ENCODE data around the gene MUC6. TPM values are rescaled to one million over a fixed set of nuclear protein-coding genes. Genes with fewer than 3 reads are reported as not detected.

The MUC6 gene
- total RNA-seq, 1 experiment from 2014 or later: 0.07 TPM

DNA sequence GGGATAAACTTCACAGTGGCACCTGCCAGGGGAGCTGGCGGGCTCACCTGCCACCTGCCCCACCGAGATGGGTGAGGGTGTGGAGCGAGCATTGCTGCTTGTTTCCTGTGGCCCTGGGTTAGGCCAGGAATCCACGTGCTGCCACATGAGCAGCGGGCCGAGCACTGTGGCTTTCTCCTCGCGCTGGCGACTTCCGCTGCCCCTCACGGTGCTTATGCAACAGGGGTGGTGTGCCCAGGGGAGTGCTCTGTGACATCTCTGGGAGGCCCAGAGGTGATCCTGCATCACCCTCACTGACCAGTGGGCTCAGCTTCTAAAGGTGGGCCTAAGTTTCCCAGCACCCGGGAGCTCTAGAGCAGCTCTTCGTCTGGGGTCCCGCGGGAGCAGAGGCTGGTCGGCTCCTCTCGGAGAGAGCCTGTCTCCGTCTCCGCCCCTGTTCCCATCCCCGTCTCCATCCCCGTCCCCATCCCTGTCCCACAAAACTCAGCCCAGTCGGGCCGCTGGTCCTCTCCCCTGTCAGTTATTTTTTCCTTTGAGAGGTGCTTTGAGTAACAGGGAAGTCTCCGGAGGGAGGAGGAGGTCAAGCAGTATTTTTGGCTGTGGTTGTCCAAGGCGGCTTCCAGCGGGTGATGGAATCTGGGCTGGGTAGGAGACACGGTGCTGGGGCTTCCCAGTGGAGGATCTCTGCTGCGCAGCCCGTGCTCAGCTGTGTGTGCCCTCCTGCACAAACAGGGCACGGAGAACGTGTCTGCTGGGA is 68.3 kb downstream of the MUC6 start:
- no peaks in the 10 kb centered on the region for H3K36me3 ChIP-seq (ENCODE audit: low read depth)
- TF ChIP-seq, protein P1, sequence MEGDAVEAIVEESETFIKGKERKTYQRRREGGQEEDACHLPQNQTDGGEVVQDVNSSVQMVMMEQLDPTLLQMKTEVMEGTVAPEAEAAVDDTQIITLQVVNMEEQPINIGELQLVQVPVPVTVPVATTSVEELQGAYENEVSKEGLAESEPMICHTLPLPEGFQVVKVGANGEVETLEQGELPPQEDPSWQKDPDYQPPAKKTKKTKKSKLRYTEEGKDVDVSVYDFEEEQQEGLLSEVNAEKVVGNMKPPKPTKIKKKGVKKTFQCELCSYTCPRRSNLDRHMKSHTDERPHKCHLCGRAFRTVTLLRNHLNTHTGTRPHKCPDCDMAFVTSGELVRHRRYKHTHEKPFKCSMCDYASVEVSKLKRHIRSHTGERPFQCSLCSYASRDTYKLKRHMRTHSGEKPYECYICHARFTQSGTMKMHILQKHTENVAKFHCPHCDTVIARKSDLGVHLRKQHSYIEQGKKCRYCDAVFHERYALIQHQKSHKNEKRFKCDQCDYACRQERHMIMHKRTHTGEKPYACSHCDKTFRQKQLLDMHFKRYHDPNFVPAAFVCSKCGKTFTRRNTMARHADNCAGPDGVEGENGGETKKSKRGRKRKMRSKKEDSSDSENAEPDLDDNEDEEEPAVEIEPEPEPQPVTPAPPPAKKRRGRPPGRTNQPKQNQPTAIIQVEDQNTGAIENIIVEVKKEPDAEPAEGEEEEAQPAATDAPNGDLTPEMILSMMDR (conservative IDR thresholded peaks at IDR 0.05): no peak
- TF ChIP-seq EZH2 (IDR thresholded peaks at IDR 0.05; ENCODE audit: low read depth): no peak
- no peak overlapping the region for H2AFZ ChIP-seq
- H3F3A ChIP-seq (ENCODE audit: insufficient read depth, low read depth): no peaks in the 10 kb centered on the region; the same call in 1 of the 2 replicates
- no peaks in the 10 kb centered on the region for H3K27me3 ChIP-seq (ENCODE audit: insufficient read depth, low read depth)
- no peak for DNase-seq
- H3K4me2 ChIP-seq: no peak overlapping the region
- no peaks in the 10 kb centered on the region for H3K4me1 ChIP-seq (replicated peaks; ENCODE audit: insufficient read depth)
- intact Hi-C loops (cut with micrococcal nuclease; ENCODE audit: unreplicated experiment): no loop called here
- no peaks in the 10 kb centered on the region; the same call in 1 of the 2 replicates for H3K79me2 ChIP-seq (ENCODE audit: low read depth)
- no peak overlapping the region for H3K4me3 ChIP-seq
- no peaks in the 10 kb centered on the region for H4K20me1 ChIP-seq (ENCODE audit: insufficient read depth)
- no TSS peak for BruUV-seq (replicated peaks)
- H3K9me3 ChIP-seq (ENCODE audit: insufficient read depth, low read depth): no peaks in the 10 kb centered on the region
- POLR2A ChIA-PET (ENCODE audit: unreplicated experiment): no interaction called here
- CTCF ChIA-PET: no interaction called here
- H3K27ac ChIP-seq: no peak overlapping the region
- no peaks in the 10 kb centered on the region for H3K9me2 ChIP-seq (ENCODE audit: insufficient read depth)

DNA sequence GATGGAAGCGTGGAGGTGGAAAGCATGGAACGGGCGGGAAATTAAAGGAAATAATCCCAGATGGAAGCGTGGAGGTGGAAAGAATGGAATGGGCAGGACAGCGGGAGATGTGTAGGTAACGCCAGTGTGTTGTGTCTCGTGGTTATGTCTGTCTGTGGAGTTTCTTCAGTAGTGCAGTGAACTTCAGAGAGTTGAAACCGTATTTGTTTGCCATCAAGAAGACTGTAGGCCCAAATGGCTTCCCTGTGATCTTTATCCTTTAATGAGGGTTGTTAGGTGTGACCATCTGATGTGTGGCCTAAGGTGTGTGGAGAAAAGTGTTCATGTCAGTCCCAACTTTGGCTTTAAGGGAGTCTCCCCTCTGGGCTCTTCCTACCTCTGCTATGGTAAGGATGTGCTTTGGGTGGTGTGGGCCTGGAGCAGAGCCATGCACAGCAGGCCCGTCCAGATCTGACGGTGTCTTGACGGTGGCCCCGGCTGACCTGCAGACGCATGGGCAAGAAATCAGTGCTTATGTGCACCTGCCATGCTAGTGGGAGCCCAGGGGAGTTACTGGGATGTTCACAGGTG is 71.2 kb downstream of the MUC6 start:
- POLR2A ChIA-PET (ENCODE audit: unreplicated experiment): no interaction called here

DNA sequence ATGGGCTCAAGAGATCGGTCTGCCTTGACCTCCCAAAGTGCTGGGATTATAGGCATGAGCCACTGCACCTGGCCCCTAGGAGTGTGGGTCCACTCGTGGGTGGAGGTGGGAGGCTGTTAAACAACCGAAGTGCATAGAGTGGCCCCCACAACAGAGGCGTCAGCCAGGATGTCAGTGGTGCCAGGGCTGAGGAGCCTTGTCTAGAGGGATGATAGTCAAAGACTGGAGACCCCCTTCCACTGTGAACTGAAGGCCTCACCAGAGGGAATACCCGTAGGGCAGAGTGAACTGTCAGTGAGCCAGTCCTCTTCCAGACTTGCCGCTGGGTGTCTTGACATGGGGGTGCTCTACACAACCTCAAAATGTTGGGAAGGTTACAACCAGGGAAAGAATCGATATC is 72.7 kb downstream of the MUC6 start:
- H3K27me3 ChIP-seq (ENCODE audit: insufficient read depth, low read depth): no peaks in the 10 kb centered on the region
- CTCF ChIA-PET: no interaction called here
- H2AFZ ChIP-seq: no peak overlapping the region
- H3K27ac ChIP-seq: no peak overlapping the region
- POLR2A ChIA-PET (ENCODE audit: unreplicated experiment): no interaction called here
- no peaks in the 10 kb centered on the region for H3K9me3 ChIP-seq (ENCODE audit: insufficient read depth, low read depth)
- H4K20me1 ChIP-seq (ENCODE audit: insufficient read depth): no peaks in the 10 kb centered on the region
- BruUV-seq (replicated peaks): no TSS peak
- H3K4me2 ChIP-seq: no peak overlapping the region
- H3K9me2 ChIP-seq (ENCODE audit: insufficient read depth): no peaks in the 10 kb centered on the region
- no peaks in the 10 kb centered on the region; the same call in 1 of the 2 replicates for H3F3A ChIP-seq (ENCODE audit: insufficient read depth, low read depth)
- no peaks in the 10 kb centered on the region for H3K4me1 ChIP-seq (replicated peaks; ENCODE audit: insufficient read depth)
- intact Hi-C loops (cut with micrococcal nuclease; ENCODE audit: unreplicated experiment): no loop called here
- H3K4me3 ChIP-seq: no peak overlapping the region
- DNase-seq: no peak
- no peaks in the 10 kb centered on the region; the same call in 1 of the 2 replicates for H3K36me3 ChIP-seq (ENCODE audit: low read depth)
- no peak for TF ChIP-seq EZH2 (IDR thresholded peaks at IDR 0.05; ENCODE audit: low read depth)
- TF ChIP-seq, protein P1 (conservative IDR thresholded peaks at IDR 0.05): no peak
- H3K79me2 ChIP-seq (ENCODE audit: low read depth): no peaks in the 10 kb centered on the region; the same call in 1 of the 2 replicates

More for the DNA sequence above, 71.2 kb downstream of the MUC6 start:
- no peak for DNase-seq
- H3K4me3 ChIP-seq: no peak overlapping the region
- H3K9me2 ChIP-seq (ENCODE audit: insufficient read depth): no peaks in the 10 kb centered on the region
- no peaks in the 10 kb centered on the region; the same call in 1 of the 2 replicates for H3K79me2 ChIP-seq (ENCODE audit: low read depth)
- H3K27ac ChIP-seq: no peak overlapping the region
- no peak overlapping the region for H2AFZ ChIP-seq
- H4K20me1 ChIP-seq (ENCODE audit: insufficient read depth): no peaks in the 10 kb centered on the region
- intact Hi-C loops (cut with micrococcal nuclease; ENCODE audit: unreplicated experiment): no loop called here
- H3F3A ChIP-seq (ENCODE audit: insufficient read depth, low read depth): no peaks in the 10 kb centered on the region; the same call in 1 of the 2 replicates
- TF ChIP-seq, protein P1 (conservative IDR thresholded peaks at IDR 0.05): no peak
- TF ChIP-seq EZH2 (IDR thresholded peaks at IDR 0.05; ENCODE audit: low read depth): no peak
- no peaks in the 10 kb centered on the region for H3K36me3 ChIP-seq (ENCODE audit: low read depth)
- CTCF ChIA-PET: no interaction called here
- no peaks in the 10 kb centered on the region for H3K9me3 ChIP-seq (ENCODE audit: insufficient read depth, low read depth)
- no peaks in the 10 kb centered on the region for H3K4me1 ChIP-seq (replicated peaks; ENCODE audit: insufficient read depth)
- no TSS peak for BruUV-seq (replicated peaks)
- H3K4me2 ChIP-seq: no peak overlapping the region
- H3K27me3 ChIP-seq (ENCODE audit: insufficient read depth, low read depth): no peaks in the 10 kb centered on the region

Other genes starting within 250 kb of the MUC6 start
- gene CEND1, start 246.6 kb downstream of the MUC6 start, total RNA-seq (2021): not detected in 2 replicates
- gene SLC25A22, start 238.4 kb downstream of the MUC6 start, total RNA-seq (2021): 24.6 and 25.8 TPM in 2 replicates
- gene PIDD1, start 231.5 kb downstream of the MUC6 start, total RNA-seq (2021): 16.7 and 24.3 TPM in 2 replicates
- 1,270 and 1,465 TPM in 2 replicates for gene RPLP2, start 226.8 kb downstream of the MUC6 start, total RNA-seq (2021)
- 137 and 142 TPM in 2 replicates for gene PNPLA2, start 217.8 kb downstream of the MUC6 start, total RNA-seq (2021)
- gene CRACR2B, start 208.8 kb downstream of the MUC6 start, total RNA-seq (2021): 17.5 and 21.2 TPM in 2 replicates
- gene CD151, start 203.8 kb downstream of the MUC6 start, total RNA-seq (2021): 184 and 199 TPM in 2 replicates
- gene POLR2L, start 194.2 kb downstream of the MUC6 start, total RNA-seq (2021): 87.4 and 99.7 TPM in 2 replicates
- 30.4 and 43.6 TPM in 2 replicates for gene TSPAN4, start 193.9 kb downstream of the MUC6 start, total RNA-seq (2021)
- gene CHID1, start 125.9 kb downstream of the MUC6 start, total RNA-seq (2021): 66.1 and 85.6 TPM in 2 replicates
- gene AP2A2, start 110.8 kb downstream of the MUC6 start, total RNA-seq (2021): 39.4 and 44.0 TPM in 2 replicates
- gene MUC2, start 38.2 kb upstream of the MUC6 start, total RNA-seq (2021): 0.03 and 0.04 TPM in 2 replicates
- gene MUC5AC, start 121.2 kb upstream of the MUC6 start, total RNA-seq (2021): 0.09 and 0.25 TPM in 2 replicates
- gene MUC5B, start 186.3 kb upstream of the MUC6 start, total RNA-seq (2021): 2.1 and 3.3 TPM in 2 replicates